HEK293 (cell line): ENCODE results near the gene PTPRA.

Source experiments
- CTCF ChIA-PET: fragments of 350-600 bp; formaldehyde crosslinking; extraction: SDS; loops from one replicate; lab custom pipeline; 2021; ENCODE audit warnings: antibody characterized with exemption; lab: Yijun Ruan, JAX
- POLR2A ChIA-PET: fragments of 300-600 bp; formaldehyde crosslinking; extraction: SDS; loops from one replicate; lab custom pipeline; 2020; ENCODE audit warnings: antibody characterized with exemption, inconsistent platforms; lab: Yijun Ruan, JAX
- H3K27ac ChIP-seq: fragments of 200-500 bp; sonication (Bioruptor generic); 2 replicates; pipeline ENCODE4 v1.5.1; 2014; ENCODE audit warnings: low read depth, low read length, control low read depth, inconsistent platforms; ENCODE audit errors: extremely low read depth
- H3K36me3 ChIP-seq, 2 experiments: fragments of 200-500 bp in 1 of 2; sonication (Bioruptor generic) in 1 of 2; 1 replicate in 1 of 2; 2 replicates in 1 of 2; pipeline ENCODE4 v1.5.1; 2014 to 2017; ENCODE audit warnings: inconsistent platforms in 2 of 2, low read length in 2 of 2; ENCODE audit not compliant: control insufficient read depth in 2 of 2, insufficient read depth in 1 of 2
- H3K4me1 ChIP-seq: fragments of 200-500 bp; sonication (Bioruptor generic); 2 replicates; pipeline ENCODE4 v1.5.1; 2014; ENCODE audit warnings: mild to moderate bottlenecking, low read length, inconsistent platforms; ENCODE audit not compliant: control insufficient read depth, insufficient read depth
- H3K4me3 ChIP-seq: 2 replicates; pipeline ENCODE4 v1.5.1; 2011; ENCODE audit warnings: low read depth, mild to moderate bottlenecking, control low read depth, low read length, moderate library complexity
- H3K9me3 ChIP-seq: fragments of 200-500 bp; sonication (Bioruptor generic); 2 replicates; pipeline ENCODE4 v1.5.1; 2014; ENCODE audit warnings: low read depth, low read length, inconsistent platforms; ENCODE audit not compliant: control insufficient read depth, insufficient read depth
- ATF2 ChIP-seq: fragments of 450-650 bp; formaldehyde crosslinking; IDR thresholded peaks from 2 replicates; pipeline ENCODE4 v1.5.1; 2016; ENCODE audit warnings: missing biosample characterization, missing genetic modification characterization, low read depth
- BCL6B ChIP-seq: fragments of 450-650 bp; formaldehyde crosslinking; IDR thresholded peaks from 2 replicates; pipeline ENCODE4 v1.5.1; 2017; ENCODE audit warnings: missing biosample characterization, missing genetic modification characterization
- CTCF ChIP-seq: fragments of 450-650 bp; formaldehyde crosslinking; IDR thresholded peaks from 2 replicates; pipeline ENCODE4 v1.5.1; 2016; ENCODE audit warnings: missing biosample characterization, missing genetic modification characterization
- FEZF1 ChIP-seq: fragments of 450-650 bp; formaldehyde crosslinking; IDR thresholded peaks from 2 replicates; pipeline ENCODE4 v1.5.1; 2016; ENCODE audit warnings: missing biosample characterization, missing genetic modification characterization
- KLF16 ChIP-seq: fragments of 450-650 bp; formaldehyde crosslinking; IDR thresholded peaks from 2 replicates; pipeline ENCODE4 v1.5.1; 2017; ENCODE audit warnings: missing biosample characterization, missing genetic modification characterization
- OSR2 ChIP-seq: fragments of 450-650 bp; formaldehyde crosslinking; IDR thresholded peaks from 2 replicates; pipeline ENCODE4 v1.5.1; 2016; ENCODE audit warnings: missing biosample characterization, missing genetic modification characterization
- TCF7L2 ChIP-seq: IDR thresholded peaks from 2 replicates; pipeline ENCODE4 v1.6.1; 2011; ENCODE audit warnings: low read depth, mild to moderate bottlenecking, inconsistent platforms, low read length, moderate library complexity, borderline replicate concordance
- ZBTB17 ChIP-seq: fragments of 450-650 bp; formaldehyde crosslinking; IDR thresholded peaks from 2 replicates; pipeline ENCODE4 v1.5.1; 2016; ENCODE audit warnings: missing biosample characterization, missing genetic modification characterization
- ZBTB44 ChIP-seq: fragments of 450-650 bp; IDR thresholded peaks from 2 replicates; pipeline ENCODE4 v1.5.1; 2018; ENCODE audit warnings: missing biosample characterization, mild to moderate bottlenecking, missing genetic modification characterization
- ZFHX2 ChIP-seq: fragments of 450-650 bp; formaldehyde crosslinking; conservative IDR thresholded peaks from 2 replicates; pipeline ENCODE4 v1.5.1; 2016; ENCODE audit warnings: missing biosample characterization, missing genetic modification characterization
- ZFP3 ChIP-seq: fragments of 450-650 bp; formaldehyde crosslinking; IDR thresholded peaks from 2 replicates; pipeline ENCODE4 v1.5.1; 2016; ENCODE audit warnings: low read depth, missing biosample characterization, missing genetic modification characterization
- ZIC2 ChIP-seq: fragments of 450-650 bp; formaldehyde crosslinking; IDR thresholded peaks from 2 replicates; pipeline ENCODE4 v1.5.1; 2016; ENCODE audit warnings: missing biosample characterization, missing genetic modification characterization
- ZNF112 ChIP-seq: fragments of 450-650 bp; formaldehyde crosslinking; IDR thresholded peaks from 2 replicates; pipeline ENCODE4 v1.5.0; 2017; ENCODE audit warnings: missing biosample characterization, missing genetic modification characterization
- ZNF138 ChIP-seq: fragments of 450-650 bp; formaldehyde crosslinking; IDR thresholded peaks from 2 replicates; pipeline ENCODE4 v1.5.1; 2016; ENCODE audit warnings: missing biosample characterization, missing genetic modification characterization, borderline replicate concordance
- ZNF16 ChIP-seq: fragments of 450-650 bp; formaldehyde crosslinking; IDR thresholded peaks from 2 replicates; pipeline ENCODE4 v1.5.1; 2016; ENCODE audit warnings: low read depth, missing biosample characterization, missing genetic modification characterization
- ZNF174 ChIP-seq: fragments of 450-650 bp; formaldehyde crosslinking; IDR thresholded peaks from 2 replicates; pipeline ENCODE4 v1.5.0; 2017; ENCODE audit warnings: missing biosample characterization, mild to moderate bottlenecking, missing genetic modification characterization
- ZNF221 ChIP-seq: fragments of 450-650 bp; formaldehyde crosslinking; IDR thresholded peaks from 2 replicates; pipeline ENCODE4 v1.5.1; 2017; ENCODE audit warnings: missing biosample characterization, missing genetic modification characterization, borderline replicate concordance
- ZNF23 ChIP-seq: fragments of 450-650 bp; formaldehyde crosslinking; IDR thresholded peaks from 2 replicates; pipeline ENCODE4 v1.5.1; 2016; ENCODE audit warnings: missing biosample characterization, missing genetic modification characterization, borderline replicate concordance
- ZNF302 ChIP-seq: fragments of 450-650 bp; formaldehyde crosslinking; IDR thresholded peaks from 2 replicates; pipeline ENCODE4 v1.5.1; 2016; ENCODE audit warnings: missing biosample characterization, missing genetic modification characterization, low read depth
- ZNF366 ChIP-seq: fragments of 450-650 bp; formaldehyde crosslinking; conservative IDR thresholded peaks from 2 replicates; pipeline ENCODE4 v1.5.1; 2016; ENCODE audit warnings: missing biosample characterization, missing genetic modification characterization
- ZNF426 ChIP-seq: fragments of 450-650 bp; formaldehyde crosslinking; IDR thresholded peaks from 2 replicates; pipeline ENCODE4 v1.5.1; 2017; ENCODE audit warnings: missing biosample characterization, missing genetic modification characterization, mild to moderate bottlenecking, inconsistent platforms, moderate library complexity
- ZNF488 ChIP-seq: fragments of 450-650 bp; formaldehyde crosslinking; IDR thresholded peaks from 2 replicates; pipeline ENCODE4 v1.5.1; 2016; ENCODE audit warnings: missing biosample characterization, missing genetic modification characterization
- ZNF596 ChIP-seq: fragments of 450-650 bp; IDR thresholded peaks from 2 replicates; pipeline ENCODE4 v1.5.0; 2018; ENCODE audit warnings: missing biosample characterization, mild to moderate bottlenecking, missing genetic modification characterization, moderate library complexity
- ZNF600 ChIP-seq: fragments of 450-650 bp; formaldehyde crosslinking; IDR thresholded peaks from 2 replicates; pipeline ENCODE4 v1.5.1; 2016; ENCODE audit warnings: missing biosample characterization, missing genetic modification characterization
- ZNF623 ChIP-seq: fragments of 450-650 bp; formaldehyde crosslinking; IDR thresholded peaks from 2 replicates; pipeline ENCODE4 v1.5.1; 2016; ENCODE audit warnings: missing biosample characterization, missing genetic modification characterization
- ZNF629 ChIP-seq: fragments of 450-650 bp; formaldehyde crosslinking; IDR thresholded peaks from 2 replicates; pipeline ENCODE4 v1.5.1; 2017; ENCODE audit warnings: missing biosample characterization, missing genetic modification characterization
- ZNF664 ChIP-seq: fragments of 450-650 bp; formaldehyde crosslinking; IDR thresholded peaks from 2 replicates; pipeline ENCODE4 v1.5.1; 2016; ENCODE audit warnings: missing biosample characterization, missing genetic modification characterization
- ZNF707 ChIP-seq: fragments of 450-650 bp; formaldehyde crosslinking; IDR thresholded peaks from 2 replicates; pipeline ENCODE4 v1.5.1; 2016; ENCODE audit warnings: missing biosample characterization, missing genetic modification characterization
- ZNF747 ChIP-seq: fragments of 450-650 bp; formaldehyde crosslinking; IDR thresholded peaks from 2 replicates; pipeline ENCODE4 v1.5.1; 2016; ENCODE audit warnings: missing biosample characterization, missing genetic modification characterization
- ZNF792 ChIP-seq: fragments of 450-650 bp; formaldehyde crosslinking; IDR thresholded peaks from 2 replicates; pipeline ENCODE4 v1.5.1; 2016; ENCODE audit warnings: missing biosample characterization, missing genetic modification characterization
- ZSCAN4 ChIP-seq: fragments of 450-650 bp; formaldehyde crosslinking; IDR thresholded peaks from 2 replicates; pipeline ENCODE4 v1.5.1; 2017; ENCODE audit warnings: missing biosample characterization, missing genetic modification characterization

PTPRA gene

GRCh38 chr20:2840967-2841531, 32.2 kb upstream of the PTPRA start:
- Histone ChIP-seq H3K9me3 (no peaks in the 10 kb centered on the region), H3K4me3 (peak overlapping the region; percentile 71), H3K36me3 (peaks cover 0 to 42% of the 10 kb centered on the region in 2 experiments; a peak in 2 of 3 replicates), H3K27ac (peak overlapping the region; percentile 39; the same call in 1 of the 2 replicates), H3K4me1 (peaks cover 6% of the 10 kb centered on the region; the same call in 1 of the 2 replicates)
- ChIA-PET POLR2A (interaction anchor here (0.6 to 1.4 kb wide), 5 partner anchors 8 to 32 kb away, joined by 3 to 7 read pairs (median 3); partner anchors contain the start of genes C20orf141 and PTPRA), CTCF (interaction anchor here (0.9 kb wide), 1 partner anchor 116 kb away, joined by 3 read pairs; no protein-coding TSS in a partner anchor)
- TF ChIP-seq ZNF138 (tag by site-specific recombination) (no peak), ZFHX2 (tag by site-specific recombination) (0 out of 2 replicates have a peak, but pooled peaks have one; percentile 2), ZNF426 (tag by site-specific recombination) (no peak), ZNF16 (tag by site-specific recombination) (no peak), ZBTB17 (tag by site-specific recombination) (no peak), ZNF174 (tag by site-specific recombination) (no peak), ZNF302 (tag by site-specific recombination) (no peak), ZBTB44 (tag by site-specific recombination) (no peak), ZNF600 (tag by site-specific recombination) (peak; percentile 27; the same call in 1 of the 2 replicates), ZNF707 (tag by site-specific recombination) (no peak), ZNF112 (tag by site-specific recombination) (no peak), CTCF (tag by site-specific recombination) (peak; percentile 9; the same call in 1 of the 2 replicates), ZNF221 (tag by site-specific recombination) (no peak), OSR2 (tag by site-specific recombination) (no peak), BCL6B (no peak), ZNF488 (no peak), KLF16 (0 out of 2 replicates have a peak, but pooled peaks have one; percentile 33), ZNF664 (tag by site-specific recombination) (no peak), ZIC2 (peak; percentile 86), FEZF1 (tag by site-specific recombination) (no peak), ZNF366 (tag by site-specific recombination) (no peak), ZNF629 (tag by site-specific recombination) (no peak), ZNF747 (tag by site-specific recombination) (no peak), ZSCAN4 (no peak), ZNF596 (tag by site-specific recombination) (no peak), ZNF792 (tag by site-specific recombination) (no peak), ZNF623 (tag by site-specific recombination) (no peak), ATF2 (tag by site-specific recombination) (no peak), ZFP3 (tag by site-specific recombination) (no peak), ZNF23 (tag by site-specific recombination) (no peak), TCF7L2 (no peak)
